GM18519 (cell line): ENCODE measurements around the gene FAXDC2.
"Not testable (repeated sequence)": the region's sequence is repeated elsewhere in the genome, so short reads cannot be mapped to it uniquely, and the experiment has no call there.

Experiments used
- ATAC-seq: cut with Tn5 transposase; IDR thresholded peaks from one replicate; pipeline ENCODE4 v1.9.1; 2021; ENCODE audit warnings: mild to moderate bottlenecking, moderate library complexity; ENCODE audit not compliant: unreplicated experiment, low FRiP score

Gene FAXDC2

GRCh38 chr5:154832804-154833203 is 17.6 kb downstream of the FAXDC2 start:
- not testable (repeated sequence) for ATAC-seq

- no peak for ATAC-seq
These were observed 19.0 kb downstream of the FAXDC2 start for GRCh38 chr5:154831451-154831850.

- no peak for ATAC-seq
These were observed 19.8 kb downstream of the FAXDC2 start for GRCh38 chr5:154830596-154830995.

GRCh38 chr5:154830219-154830595 is 20.2 kb downstream of the FAXDC2 start:
- no peak for ATAC-seq

GRCh38 chr5:154829589-154830218 is 20.7 kb downstream of the FAXDC2 start:
- ATAC-seq: no peak

DNA sequence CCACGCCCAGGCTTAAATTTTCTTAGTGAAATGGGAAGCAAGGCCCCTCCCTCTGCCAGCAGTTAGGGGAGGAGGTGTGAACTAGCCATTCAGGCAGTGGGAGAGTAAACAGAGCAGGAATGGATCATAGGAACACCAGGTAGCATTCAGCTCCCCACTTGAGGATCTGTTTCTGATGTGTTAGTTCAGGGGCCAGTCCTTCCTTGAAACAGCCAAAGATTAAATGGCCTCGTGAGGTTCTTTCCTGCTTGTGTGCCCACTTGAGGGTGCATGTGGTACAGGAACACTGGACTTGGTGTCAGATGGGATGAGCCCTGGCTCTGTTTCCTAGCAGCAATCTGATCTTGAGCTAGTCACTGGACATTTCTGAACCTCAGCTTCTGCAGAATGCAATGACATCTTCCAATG is 21.2 kb downstream of the FAXDC2 start:
- ATAC-seq: no peak

GRCh38 chr5:154824070-154824469 is 26.3 kb downstream of the FAXDC2 start:
- no peak for ATAC-seq

- no peak for ATAC-seq
These were observed 26.8 kb downstream of the FAXDC2 start for GRCh38 chr5:154823605-154824004.

DNA sequence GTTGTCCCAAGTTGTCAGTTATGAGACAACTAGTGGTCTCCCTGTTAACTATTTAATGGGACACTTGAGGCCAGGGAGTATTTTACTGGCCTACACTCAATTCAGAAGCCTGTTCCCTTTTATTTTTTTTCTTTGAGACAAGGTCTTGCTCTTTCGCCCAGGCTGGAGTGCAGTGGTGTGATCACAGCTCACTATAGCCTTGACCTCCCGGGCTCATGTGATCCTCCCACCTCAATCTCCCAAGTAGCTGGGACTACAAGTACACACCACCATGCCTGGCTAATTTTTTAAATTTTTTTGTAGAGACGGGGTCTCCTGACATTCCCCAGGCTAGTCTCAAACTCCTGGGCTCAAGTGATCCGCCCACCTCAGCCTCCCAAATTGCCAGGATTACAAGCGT is 27.5 kb downstream of the FAXDC2 start:
- not testable (repeated sequence) for ATAC-seq

DNA sequence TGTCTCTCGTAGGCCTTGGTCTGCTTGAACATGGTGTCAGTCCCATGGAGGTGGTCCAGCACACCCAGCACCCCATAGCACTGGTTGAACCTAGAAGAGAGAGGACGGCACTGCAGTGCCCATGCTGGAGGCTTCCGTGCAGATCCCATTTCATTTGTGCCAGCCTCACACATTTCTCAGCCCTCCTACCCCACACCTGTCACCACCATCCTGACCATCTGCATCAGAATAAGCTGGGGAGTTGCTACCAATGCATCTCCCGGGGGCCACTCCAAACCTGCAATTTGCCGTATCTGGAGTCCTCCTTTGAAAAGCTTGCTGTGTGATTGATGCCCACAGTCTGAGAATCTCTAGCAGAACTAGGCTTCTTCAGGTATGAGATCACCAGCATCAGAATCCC is 30.0 kb downstream of the FAXDC2 start:
- ATAC-seq: no peak

- ATAC-seq: no peak
These were observed 30.9 kb downstream of the FAXDC2 start for GRCh38 chr5:154819546-154819945.

DNA sequence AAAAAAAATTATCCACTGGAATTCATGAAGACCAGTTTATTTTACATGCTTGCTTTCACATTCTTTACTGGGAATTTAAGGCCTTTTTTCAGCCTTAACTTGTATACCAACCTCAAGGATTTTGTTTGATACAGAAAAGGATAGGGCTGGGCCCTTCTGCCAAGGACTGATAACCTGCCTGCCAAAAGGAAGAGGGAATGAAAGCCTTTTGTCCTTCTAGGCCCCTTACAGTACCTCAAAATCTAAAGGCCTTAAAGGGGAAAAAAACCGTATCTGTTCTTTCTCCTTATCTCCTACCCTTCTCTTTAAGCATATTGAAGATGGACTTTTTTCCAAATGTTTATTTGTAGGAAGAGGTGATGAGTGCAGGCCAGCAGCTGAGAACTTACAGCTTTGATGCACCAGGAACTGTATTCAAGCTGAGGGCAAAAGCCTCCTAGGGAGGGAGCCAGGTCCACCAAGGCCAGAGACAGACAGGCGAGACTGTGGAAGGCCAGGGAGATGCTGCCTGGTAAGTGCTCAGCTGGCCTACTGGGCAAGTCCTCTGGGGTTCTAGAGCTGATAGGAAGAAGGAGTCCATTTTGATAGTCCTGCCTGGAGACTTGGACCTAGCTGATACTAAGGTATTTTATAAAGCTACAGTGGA is 31.8 kb downstream of the FAXDC2 start:
- no peak for ATAC-seq

- no peak for ATAC-seq
These were observed 32.6 kb downstream of the FAXDC2 start for GRCh38 chr5:154817815-154818214.

GRCh38 chr5:154816891-154817492 is 33.4 kb downstream of the FAXDC2 start:
- no peak for ATAC-seq

GRCh38 chr5:154815684-154816247 is 34.6 kb downstream of the FAXDC2 start:
- no peak for ATAC-seq

DNA sequence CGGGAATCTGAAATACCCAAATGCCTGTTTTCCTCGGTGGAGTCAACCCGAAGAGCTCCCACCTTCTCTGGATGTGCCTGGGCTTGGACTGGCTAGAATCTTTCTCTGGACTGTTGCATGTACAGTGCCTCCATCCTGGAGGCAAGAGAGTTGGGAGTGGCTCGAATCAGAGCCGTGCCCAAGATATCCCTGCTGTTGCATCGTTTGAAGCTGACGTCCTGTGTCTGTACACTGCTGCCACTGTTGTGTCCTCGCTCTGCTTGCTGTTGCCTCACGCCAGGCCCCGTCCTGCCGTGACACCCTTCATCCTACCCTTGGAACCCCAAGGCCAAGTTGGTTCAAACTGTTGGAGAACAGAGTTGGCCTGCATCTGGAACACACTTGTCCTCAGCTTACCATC is 35.4 kb downstream of the FAXDC2 start:
- no peak for ATAC-seq

- ATAC-seq: no peak
These were observed 36.7 kb downstream of the FAXDC2 start for GRCh38 chr5:154813736-154814135.

GRCh38 chr5:154813158-154813557 is 37.2 kb downstream of the FAXDC2 start:
- no peak for ATAC-seq

DNA sequence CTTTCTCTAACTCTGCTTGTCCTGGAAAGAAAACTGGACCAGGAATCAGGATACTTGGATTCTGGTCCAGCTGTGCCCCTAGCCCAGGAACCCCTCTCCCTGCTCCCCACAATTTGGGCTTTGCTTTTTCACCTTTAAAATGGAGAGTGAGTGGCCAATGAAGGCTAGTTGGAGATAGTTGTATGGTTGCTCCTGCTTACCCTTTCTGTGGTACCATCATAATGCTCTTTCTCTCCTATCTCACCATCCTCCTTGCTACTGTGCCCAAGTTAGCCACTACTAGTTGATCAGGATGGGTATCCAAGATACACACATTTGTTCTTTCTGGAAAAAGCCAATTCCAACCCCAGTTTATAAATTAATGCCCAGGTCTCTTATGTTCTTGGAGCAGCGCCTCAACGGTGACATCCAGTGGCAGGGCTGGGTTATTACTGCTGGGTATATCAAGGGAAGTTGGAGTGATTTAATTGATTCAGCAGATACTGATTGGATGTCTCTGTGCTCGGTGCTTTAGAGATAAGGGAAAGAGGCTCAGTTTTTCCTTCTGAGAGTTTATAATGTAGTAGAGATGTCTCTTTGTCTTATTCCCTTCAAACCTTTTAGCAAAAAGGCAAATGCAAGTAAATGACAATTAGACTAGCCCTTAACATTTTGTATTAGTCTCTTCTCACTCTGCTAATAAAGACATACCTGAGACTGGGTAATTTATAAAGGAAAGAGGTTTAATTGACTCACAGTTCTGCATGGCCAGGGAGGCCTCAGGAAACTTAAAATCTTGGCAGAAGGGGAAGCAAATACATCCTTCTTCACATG is 38.5 kb downstream of the FAXDC2 start:
- ATAC-seq: peak; percentile 59

- no peak for ATAC-seq
These were observed 39.2 kb downstream of the FAXDC2 start for GRCh38 chr5:154811239-154811638.

DNA sequence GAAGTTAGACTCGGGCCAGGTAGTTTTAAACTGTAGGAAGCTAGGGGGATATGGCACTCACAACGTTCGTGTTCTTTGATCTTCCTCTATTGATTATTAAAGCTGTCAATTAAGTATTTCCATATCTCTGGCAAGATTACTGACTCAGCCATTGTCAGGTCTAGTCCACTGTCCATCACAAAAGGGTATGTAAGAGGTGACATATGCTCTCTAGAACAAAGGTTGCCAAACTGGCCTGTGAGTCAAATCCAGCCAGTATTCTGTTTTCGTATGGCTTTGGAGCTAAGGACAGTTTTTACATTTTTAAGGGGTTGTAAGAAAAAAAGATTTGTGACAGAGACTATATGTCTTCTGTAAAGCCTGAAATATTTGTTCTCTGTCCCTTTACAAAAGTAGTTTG is 44.2 kb downstream of the FAXDC2 start:
- ATAC-seq: no peak
